ENCODE results near the gene PRKCA. TPM values are rescaled to one million over a fixed set of nuclear protein-coding genes. Genes with fewer than 3 reads are reported as not detected.

The PRKCA gene
- polyA plus RNA-seq, 1 donor, result 24.4 TPM

DNA sequence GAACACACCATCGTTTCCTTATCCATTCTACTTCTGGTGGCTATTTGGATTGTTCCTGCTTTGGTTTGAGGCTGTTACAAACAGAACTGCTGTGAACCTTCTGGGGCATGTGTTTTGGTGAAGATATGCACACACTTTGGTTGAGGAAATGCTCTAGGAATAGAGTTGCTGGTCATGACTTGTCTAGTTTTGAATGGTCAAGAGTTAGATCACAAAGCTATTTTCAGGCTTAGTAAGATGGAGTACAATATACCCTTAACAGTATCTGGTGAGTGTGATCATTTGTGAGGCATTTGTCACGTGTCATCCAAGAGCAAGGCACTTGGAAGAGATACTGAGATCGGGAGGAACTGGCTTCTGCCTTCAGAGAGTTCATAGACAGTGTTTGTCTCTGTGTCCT lies 485.5 kb downstream of the PRKCA start:
- WGBS (ENCODE audit: insufficient coverage, low lambda C conversion rate), result no CpG with 5 or more reads among the region's 3 CpGs
- Histone ChIP-seq H3K27me3 (ENCODE audit: control insufficient read depth, insufficient read depth, low read length) (no peaks in the 10 kb centered on the region), H3K4me3 (ENCODE audit: low read length) (no peak overlapping the region), H3K36me3 (ENCODE audit: control insufficient read depth, insufficient read depth, low read length) (peaks cover 49% of the 10 kb centered on the region), H3K9me3 (ENCODE audit: control insufficient read depth, low read depth, low read length) (no peaks in the 10 kb centered on the region), H3K27ac (ENCODE audit: low read length) (no peak overlapping the region), H3K4me1 (ENCODE audit: control insufficient read depth, insufficient read depth, low read length) (no peaks in the 10 kb centered on the region)
- no peak for DNase-seq

DNA sequence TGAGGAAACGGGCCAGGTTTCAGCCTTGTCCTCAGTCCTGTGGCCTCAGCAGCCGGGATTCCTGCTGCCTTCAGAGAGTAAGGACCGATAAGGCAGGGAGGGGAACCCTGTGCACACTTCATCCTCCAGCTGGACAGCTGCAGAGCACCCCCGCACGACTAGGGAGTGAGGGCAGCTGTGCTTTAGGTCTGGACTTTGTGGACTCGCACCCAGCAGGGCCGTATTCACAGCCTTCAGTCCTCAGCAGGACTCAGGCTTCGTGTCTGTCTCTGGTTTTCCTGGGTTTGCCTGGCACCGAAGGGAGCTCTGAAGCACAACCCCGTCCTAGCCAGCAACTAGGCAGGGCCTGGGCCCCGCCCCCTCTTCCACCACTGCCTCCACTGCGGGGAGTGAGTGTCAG lies 486.7 kb downstream of the PRKCA start:
- peaks cover 45% of the 10 kb centered on the region for H3K36me3 ChIP-seq (ENCODE audit: control insufficient read depth, insufficient read depth, low read length)
- no peak overlapping the region for H3K27ac ChIP-seq (ENCODE audit: low read length)
- no peaks in the 10 kb centered on the region for H3K27me3 ChIP-seq (ENCODE audit: control insufficient read depth, insufficient read depth, low read length)
- no peak overlapping the region for H3K4me3 ChIP-seq (ENCODE audit: low read length)
- H3K9me3 ChIP-seq (ENCODE audit: control insufficient read depth, low read depth, low read length), result no peaks in the 10 kb centered on the region
- DNase-seq, result no peak
- H3K4me1 ChIP-seq (ENCODE audit: control insufficient read depth, insufficient read depth, low read length), result no peaks in the 10 kb centered on the region
- no CpG with 5 or more reads among the region's 12 CpGs for whole genome bisulfite sequencing (ENCODE audit: insufficient coverage, low lambda C conversion rate)

DNA sequence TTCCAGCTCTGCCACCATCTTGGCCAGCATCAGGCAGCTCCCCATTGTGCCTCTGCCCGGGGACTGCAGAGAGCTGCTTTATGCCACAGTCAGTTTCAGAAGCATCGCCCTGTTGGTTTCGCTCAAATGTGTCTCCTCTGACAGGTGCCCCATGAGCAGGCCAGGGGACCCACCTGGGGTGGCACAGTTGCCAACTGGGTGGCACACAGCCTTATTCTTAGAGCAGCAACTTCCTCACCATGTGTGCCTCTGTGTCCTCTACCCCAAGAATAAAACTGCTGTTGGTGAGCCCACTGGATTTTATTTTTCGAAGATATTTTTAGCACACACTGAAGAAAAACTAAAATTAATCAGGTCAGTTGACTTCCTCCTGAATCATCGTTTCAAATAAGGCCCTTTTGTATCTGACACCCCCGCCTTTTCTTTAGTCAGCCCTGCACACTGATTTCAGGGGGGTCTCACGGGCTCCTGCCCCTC lies 487.6 kb downstream of the PRKCA start:
- no peaks in the 10 kb centered on the region for H3K9me3 ChIP-seq (ENCODE audit: control insufficient read depth, low read depth, low read length)
- H3K4me1 ChIP-seq (ENCODE audit: control insufficient read depth, insufficient read depth, low read length), result no peaks in the 10 kb centered on the region
- no peak overlapping the region for H3K27ac ChIP-seq (ENCODE audit: low read length)
- WGBS (ENCODE audit: insufficient coverage, low lambda C conversion rate), result no CpG with 5 or more reads among the region's 7 CpGs
- H3K4me3 ChIP-seq (ENCODE audit: low read length), result no peak overlapping the region
- no peaks in the 10 kb centered on the region for H3K27me3 ChIP-seq (ENCODE audit: control insufficient read depth, insufficient read depth, low read length)
- no peak for DNase-seq
- H3K36me3 ChIP-seq (ENCODE audit: control insufficient read depth, insufficient read depth, low read length), result peaks cover 42% of the 10 kb centered on the region

DNA sequence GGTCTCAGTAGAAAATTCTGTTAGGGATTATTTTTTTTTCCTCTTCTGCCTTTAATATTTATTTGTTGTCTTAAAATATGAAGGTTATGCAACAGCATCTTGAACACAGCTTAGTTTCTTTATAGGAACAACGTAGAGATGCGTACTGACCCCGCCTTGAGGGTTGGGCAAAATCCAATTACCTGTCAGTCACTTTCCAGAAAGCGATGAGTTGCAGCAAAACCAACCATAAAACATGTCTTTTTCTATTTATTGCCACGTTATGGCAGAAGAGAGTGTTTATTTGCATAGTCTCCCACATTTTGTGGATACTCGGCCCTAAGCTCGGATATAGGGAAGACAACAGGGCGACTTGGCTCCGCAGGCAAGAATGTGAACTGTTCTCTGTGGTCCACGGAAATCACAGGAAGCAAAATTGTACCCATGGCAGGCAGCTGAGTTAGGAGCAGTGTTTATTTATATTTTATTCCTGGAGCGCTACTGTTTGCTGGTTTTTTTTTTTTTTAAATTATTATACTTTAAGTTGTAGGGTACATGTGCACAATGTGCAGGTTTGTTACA lies 488.2 kb downstream of the PRKCA start:
- H3K4me1 ChIP-seq (ENCODE audit: control insufficient read depth, insufficient read depth, low read length), result no peaks in the 10 kb centered on the region
- H3K9me3 ChIP-seq (ENCODE audit: control insufficient read depth, low read depth, low read length), result no peaks in the 10 kb centered on the region
- H3K36me3 ChIP-seq (ENCODE audit: control insufficient read depth, insufficient read depth, low read length), result peaks cover 42% of the 10 kb centered on the region
- WGBS (ENCODE audit: insufficient coverage, low lambda C conversion rate), result 100% methylated on average over 1 of the region's 11 CpGs
- H3K27me3 ChIP-seq (ENCODE audit: control insufficient read depth, insufficient read depth, low read length), result no peaks in the 10 kb centered on the region
- H3K4me3 ChIP-seq (ENCODE audit: low read length), result no peak overlapping the region
- no peak overlapping the region for H3K27ac ChIP-seq (ENCODE audit: low read length)
- no peak for DNase-seq

DNA sequence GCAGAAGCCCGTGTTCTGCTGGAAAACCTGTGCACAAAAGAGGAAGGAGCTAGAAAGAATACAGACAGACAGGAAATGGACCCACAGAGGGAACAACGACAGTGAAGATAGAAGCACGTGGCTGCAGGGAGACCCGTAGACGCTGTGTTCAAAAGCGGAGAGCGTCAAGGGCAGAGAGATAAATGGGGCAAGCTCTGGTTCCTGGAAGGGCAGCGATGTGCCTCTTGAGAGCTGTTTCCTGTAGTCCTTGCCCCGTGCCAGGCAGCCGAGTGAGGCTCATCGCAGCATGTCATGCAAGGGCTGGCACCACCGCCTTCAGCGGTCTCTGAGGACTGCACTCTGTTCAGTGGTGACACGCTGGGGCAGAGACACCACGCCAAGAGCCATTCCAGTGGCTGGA lies 488.9 kb downstream of the PRKCA start:
- DNase-seq, result no peak
- H3K27ac ChIP-seq (ENCODE audit: low read length), result no peak overlapping the region
- H3K4me1 ChIP-seq (ENCODE audit: control insufficient read depth, insufficient read depth, low read length), result no peaks in the 10 kb centered on the region
- H3K27me3 ChIP-seq (ENCODE audit: control insufficient read depth, insufficient read depth, low read length), result no peaks in the 10 kb centered on the region
- WGBS (ENCODE audit: insufficient coverage, low lambda C conversion rate), result 80% methylated on average over 1 of the region's 15 CpGs
- peaks cover 46% of the 10 kb centered on the region for H3K36me3 ChIP-seq (ENCODE audit: control insufficient read depth, insufficient read depth, low read length)
- H3K9me3 ChIP-seq (ENCODE audit: control insufficient read depth, low read depth, low read length), result no peaks in the 10 kb centered on the region
- H3K4me3 ChIP-seq (ENCODE audit: low read length), result no peak overlapping the region

DNA sequence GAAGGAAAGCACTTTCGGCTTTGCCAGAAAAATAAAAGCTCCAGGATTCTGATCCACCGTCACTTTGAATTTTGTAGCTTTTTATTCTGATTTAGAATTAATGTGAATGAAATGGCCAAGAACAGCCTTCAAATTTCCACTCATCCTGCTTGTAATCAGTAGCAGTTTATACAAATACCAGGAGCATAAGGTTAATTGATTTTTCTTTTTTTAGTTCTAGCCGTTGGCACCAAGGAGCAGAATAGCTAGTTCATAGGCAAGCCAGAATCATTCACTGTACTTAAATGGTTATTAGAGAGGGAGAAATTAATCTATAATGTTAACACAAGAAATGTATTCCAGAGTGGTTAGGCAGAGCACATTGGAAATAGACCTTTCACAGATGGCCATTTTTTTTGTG lies 491.4 kb downstream of the PRKCA start:
- no peaks in the 10 kb centered on the region for H3K9me3 ChIP-seq (ENCODE audit: control insufficient read depth, low read depth, low read length)
- no CpG with 5 or more reads among the region's 3 CpGs for WGBS (ENCODE audit: insufficient coverage, low lambda C conversion rate)
- H3K4me3 ChIP-seq (ENCODE audit: low read length), result no peak overlapping the region
- H3K27ac ChIP-seq (ENCODE audit: low read length), result no peak overlapping the region
- H3K36me3 ChIP-seq (ENCODE audit: control insufficient read depth, insufficient read depth, low read length), result peaks cover 41% of the 10 kb centered on the region
- DNase-seq, result no peak
- no peaks in the 10 kb centered on the region for H3K4me1 ChIP-seq (ENCODE audit: control insufficient read depth, insufficient read depth, low read length)
- H3K27me3 ChIP-seq (ENCODE audit: control insufficient read depth, insufficient read depth, low read length), result no peaks in the 10 kb centered on the region

DNA sequence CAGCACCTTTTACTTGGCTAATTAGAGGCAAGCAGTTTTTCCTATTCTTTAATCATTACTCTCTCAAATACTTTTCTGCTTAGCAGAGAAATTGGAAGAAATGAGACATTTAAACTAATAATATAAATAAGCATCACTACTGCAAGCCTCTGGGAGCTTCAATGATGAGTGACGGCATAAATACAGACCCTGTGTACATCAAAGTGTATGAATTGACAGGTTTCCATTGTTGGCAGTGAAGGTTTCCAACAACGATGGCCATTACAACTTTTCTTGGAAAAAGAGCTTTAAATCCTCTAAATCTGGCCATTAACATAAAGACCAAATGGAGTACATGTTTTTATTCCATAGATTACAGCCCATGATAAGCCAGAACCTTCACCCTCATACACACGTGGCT lies 493.1 kb downstream of the PRKCA start:
- Histone ChIP-seq H3K27me3 (ENCODE audit: control insufficient read depth, insufficient read depth, low read length) (no peaks in the 10 kb centered on the region), H3K4me3 (ENCODE audit: low read length) (no peak overlapping the region), H3K27ac (ENCODE audit: low read length) (no peak overlapping the region), H3K9me3 (ENCODE audit: control insufficient read depth, low read depth, low read length) (no peaks in the 10 kb centered on the region), H3K36me3 (ENCODE audit: control insufficient read depth, insufficient read depth, low read length) (peaks cover 26% of the 10 kb centered on the region), H3K4me1 (ENCODE audit: control insufficient read depth, insufficient read depth, low read length) (no peaks in the 10 kb centered on the region)
- 100% methylated on average over 1 of the region's 3 CpGs for WGBS (ENCODE audit: insufficient coverage, low lambda C conversion rate)
- no peak for DNase-seq

DNA sequence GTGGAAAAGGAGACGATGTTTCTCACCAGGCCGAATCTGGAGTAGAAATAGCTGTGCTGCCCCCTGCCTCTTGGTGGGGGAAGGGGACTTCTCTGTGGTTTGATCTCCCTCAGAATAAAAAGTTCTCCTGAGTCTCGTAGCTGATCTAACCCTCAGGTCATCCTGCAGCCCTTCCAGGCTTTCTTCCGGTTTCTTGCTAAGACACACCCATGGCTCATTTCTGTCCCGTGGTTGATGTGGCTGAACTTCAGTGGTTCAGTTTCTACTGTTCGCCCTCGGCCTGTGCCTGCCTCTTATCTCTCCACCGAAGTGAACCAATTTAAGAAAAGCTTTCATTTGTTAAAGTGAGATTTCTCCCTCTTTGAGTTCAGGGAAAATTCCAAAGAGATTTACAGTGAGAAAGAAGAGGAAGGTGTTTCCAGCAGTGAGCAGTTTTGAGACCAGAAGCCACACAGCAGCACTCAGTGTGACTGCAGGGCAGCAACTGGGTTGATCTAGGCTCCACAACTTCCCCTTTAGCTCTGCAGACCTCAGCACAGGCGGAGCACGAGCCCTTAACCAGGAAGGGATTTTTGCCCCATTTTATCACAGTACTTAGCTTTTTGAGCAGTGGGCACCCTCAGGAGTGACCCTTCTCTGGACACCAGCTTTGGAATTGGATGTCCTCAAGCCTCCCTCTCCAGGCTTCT lies 497.6 kb downstream of the PRKCA start:
- no peak for DNase-seq
- Histone ChIP-seq H3K27me3 (ENCODE audit: control insufficient read depth, insufficient read depth, low read length) (no peaks in the 10 kb centered on the region), H3K4me3 (ENCODE audit: low read length) (no peak overlapping the region), H3K27ac (ENCODE audit: low read length) (no peak overlapping the region), H3K4me1 (ENCODE audit: control insufficient read depth, insufficient read depth, low read length) (no peaks in the 10 kb centered on the region), H3K36me3 (ENCODE audit: control insufficient read depth, insufficient read depth, low read length) (peaks cover 27% of the 10 kb centered on the region), H3K9me3 (ENCODE audit: control insufficient read depth, low read depth, low read length) (no peaks in the 10 kb centered on the region)
- WGBS (ENCODE audit: insufficient coverage, low lambda C conversion rate), result 90% methylated on average over 2 of the region's 10 CpGs

DNA sequence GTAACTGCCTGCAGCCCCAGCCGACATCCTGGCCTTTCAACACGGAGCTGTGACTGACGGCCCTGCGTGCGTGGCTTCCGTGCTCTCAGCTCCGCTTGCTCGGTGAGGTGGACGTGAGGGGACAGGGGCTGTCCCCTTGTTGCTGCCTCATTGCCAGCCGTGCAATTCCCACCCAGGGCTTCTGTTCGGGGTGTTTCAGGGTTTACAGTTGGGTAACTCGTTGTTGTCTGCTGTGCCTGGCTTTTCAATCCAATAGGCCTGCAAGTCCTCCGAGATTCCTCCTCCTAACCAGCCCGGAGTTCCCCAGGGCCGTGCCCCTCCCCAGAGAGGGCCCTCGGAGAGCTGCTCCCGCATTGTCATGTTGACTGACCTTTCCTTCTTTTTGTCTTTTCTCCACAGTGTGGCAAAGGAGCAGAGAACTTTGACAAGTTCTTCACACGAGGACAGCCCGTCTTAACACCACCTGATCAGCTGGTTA lies 501.1 kb downstream of the PRKCA start:
- Histone ChIP-seq H3K27me3 (ENCODE audit: control insufficient read depth, insufficient read depth, low read length) (no peaks in the 10 kb centered on the region), H3K9me3 (ENCODE audit: control insufficient read depth, low read depth, low read length) (no peaks in the 10 kb centered on the region), H3K4me1 (ENCODE audit: control insufficient read depth, insufficient read depth, low read length) (no peaks in the 10 kb centered on the region), H3K36me3 (ENCODE audit: control insufficient read depth, insufficient read depth, low read length) (peaks cover 16% of the 10 kb centered on the region), H3K4me3 (ENCODE audit: low read length) (no peak overlapping the region), H3K27ac (ENCODE audit: low read length) (no peak overlapping the region)
- DNase-seq, result no peak
- no CpG with 5 or more reads among the region's 19 CpGs for WGBS (ENCODE audit: insufficient coverage, low lambda C conversion rate)

DNA sequence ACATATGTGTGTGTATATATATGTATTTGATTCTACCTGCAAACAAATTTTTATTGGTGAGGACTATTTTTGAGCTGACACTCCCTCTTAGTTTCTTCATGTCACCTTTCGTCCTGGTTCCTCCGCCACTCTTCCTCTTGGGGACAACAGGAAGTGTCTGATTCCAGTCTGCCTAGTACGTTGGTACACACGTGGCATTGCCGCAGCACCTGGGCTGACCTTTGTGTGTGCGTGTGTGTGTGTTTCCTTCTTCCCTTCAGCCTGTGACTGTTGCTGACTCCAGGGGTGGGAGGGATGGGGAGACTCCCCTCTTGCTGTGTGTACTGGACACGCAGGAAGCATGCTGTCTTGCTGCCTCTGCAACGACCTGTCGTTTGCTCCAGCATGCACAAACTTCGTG lies 503.2 kb downstream of the PRKCA start:
- WGBS (ENCODE audit: insufficient coverage, low lambda C conversion rate), result no CpG with 5 or more reads among the region's 10 CpGs
- no peak overlapping the region for H3K4me3 ChIP-seq (ENCODE audit: low read length)

DNA sequence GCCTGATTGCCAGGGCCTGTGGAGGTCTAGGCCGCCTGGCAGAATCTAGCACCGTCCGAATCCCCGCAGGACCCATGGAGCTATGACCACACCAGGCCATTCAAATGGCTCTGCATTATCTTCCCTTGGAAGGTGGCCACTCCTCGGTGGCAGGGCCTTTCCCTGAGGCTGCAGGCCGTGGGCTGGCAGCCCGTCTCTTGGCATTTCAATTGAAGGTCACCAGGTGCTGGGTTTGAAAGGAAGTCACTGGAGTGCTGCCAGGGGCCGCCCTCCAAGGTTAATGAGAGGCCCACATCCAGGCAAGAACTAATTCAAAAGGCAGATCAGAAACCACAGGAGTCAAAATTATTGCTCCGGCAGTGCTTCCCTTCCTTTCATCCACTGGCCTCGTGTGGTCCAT lies 504.8 kb downstream of the PRKCA start:
- Histone ChIP-seq H3K36me3 (ENCODE audit: control insufficient read depth, insufficient read depth, low read length) (peaks cover 13% of the 10 kb centered on the region), H3K4me3 (ENCODE audit: low read length) (no peak overlapping the region), H3K27me3 (ENCODE audit: control insufficient read depth, insufficient read depth, low read length) (no peaks in the 10 kb centered on the region), H3K9me3 (ENCODE audit: control insufficient read depth, low read depth, low read length) (no peaks in the 10 kb centered on the region), H3K4me1 (ENCODE audit: control insufficient read depth, insufficient read depth, low read length) (no peaks in the 10 kb centered on the region), H3K27ac (ENCODE audit: low read length) (no peak overlapping the region)
- 80% methylated on average over 1 of the region's 10 CpGs for WGBS (ENCODE audit: insufficient coverage, low lambda C conversion rate)
- no peak for DNase-seq

More for the DNA sequence above, 503.2 kb downstream of the PRKCA start:
- no peaks in the 10 kb centered on the region for H3K9me3 ChIP-seq (ENCODE audit: control insufficient read depth, low read depth, low read length)
- no peaks in the 10 kb centered on the region for H3K4me1 ChIP-seq (ENCODE audit: control insufficient read depth, insufficient read depth, low read length)
- no peak for DNase-seq
- peaks cover 16% of the 10 kb centered on the region for H3K36me3 ChIP-seq (ENCODE audit: control insufficient read depth, insufficient read depth, low read length)
- H3K27me3 ChIP-seq (ENCODE audit: control insufficient read depth, insufficient read depth, low read length), result no peaks in the 10 kb centered on the region
- H3K27ac ChIP-seq (ENCODE audit: low read length), result no peak overlapping the region

All from large intestine (tissue), 3 donors.